WTC11 (cell line): ENCODE measurements around the gene SPRED1. TPM values are rescaled to one million over a fixed set of nuclear protein-coding genes. Genes with fewer than 3 reads are reported as not detected.

Source experiments
- ATAC-seq: fragments of 200-7000 bp; cut with Tn5 transposase; 2 replicates; pipeline ENCODE4 v1.10.0; 2021; ENCODE audit warnings: mild to moderate bottlenecking, moderate library complexity
- CTCF ChIA-PET: fragments of 300-600 bp; sonication (Branson Sonifier 250); formaldehyde crosslinking; loops from one replicate; lab custom pipeline; 2021; ENCODE audit warnings: antibody characterized with exemption; lab: Charles Lee
- POLR2A ChIA-PET: fragments of 350-600 bp; sonication (Branson Sonifier 250); formaldehyde crosslinking; loops from one replicate; lab custom pipeline; 2021; ENCODE audit warnings: antibody characterized with exemption; lab: Charles Lee
- DNase-seq: peaks from one replicate; pipeline ENCODE4 v3.0.0; 2021; ENCODE audit warnings: low spot score
- H3K27ac Mint-ChIP-seq: 2 replicates; pipeline ENCODE4 v1.8.0; 2021; ENCODE audit warnings: mixed read lengths
- H3K27me3 Mint-ChIP-seq: 2 replicates; pipeline ENCODE4 v1.8.0; 2021; ENCODE audit warnings: low read depth, mild to moderate bottlenecking, moderate library complexity, mixed read lengths
- H3K36me3 Mint-ChIP-seq: 2 replicates; pipeline ENCODE4 v1.8.0; 2021; ENCODE audit warnings: mixed read lengths
- H3K4me1 Mint-ChIP-seq: 2 replicates; pipeline ENCODE4 v1.8.0; 2022; ENCODE audit warnings: mixed read lengths
- H3K4me3 Mint-ChIP-seq: 2 replicates; pipeline ENCODE4 v1.8.0; 2021; ENCODE audit warnings: mild to moderate bottlenecking, moderate library complexity, mixed read lengths
- H3K9me3 Mint-ChIP-seq: 2 replicates; pipeline ENCODE4 v1.8.0; 2021; ENCODE audit warnings: mixed read lengths
- AR ChIP-seq: fragments of 250-450 bp; sonication (Bioruptor Pico); IDR thresholded peaks from 2 replicates; pipeline ENCODE4 v1.9.0; 2021; ENCODE audit warnings: mild to moderate bottlenecking
- ARID4B ChIP-seq: sonication (generic); formaldehyde crosslinking; IDR thresholded peaks from 2 replicates; pipeline ENCODE4 v1.8.0; 2023; ENCODE audit warnings: missing genetic modification reagents, mild to moderate bottlenecking, borderline replicate concordance
- ATF6 ChIP-seq: sonication (generic); formaldehyde crosslinking; IDR thresholded peaks from 2 replicates; pipeline ENCODE4 v1.8.1; 2023; ENCODE audit warnings: mild to moderate bottlenecking, missing genetic modification reagents
- CREM ChIP-seq: sonication (generic); formaldehyde crosslinking; IDR thresholded peaks from 2 replicates; pipeline ENCODE4 v1.8.1; 2022; ENCODE audit warnings: mild to moderate bottlenecking, missing genetic modification reagents, moderate library complexity
- ESRRA ChIP-seq: sonication (generic); formaldehyde crosslinking; IDR thresholded peaks from 2 replicates; pipeline ENCODE4 v1.8.1; 2022; ENCODE audit warnings: mild to moderate bottlenecking, missing genetic modification reagents, borderline replicate concordance
- IRF1 ChIP-seq: sonication (generic); formaldehyde crosslinking; IDR thresholded peaks from 2 replicates; pipeline ENCODE4 v1.8.0; 2023; ENCODE audit warnings: missing genetic modification reagents
- JUN ChIP-seq: sonication (generic); formaldehyde crosslinking; IDR thresholded peaks from 2 replicates; pipeline ENCODE4 v1.8.0; 2023; ENCODE audit warnings: mild to moderate bottlenecking, missing genetic modification reagents
- MAX ChIP-seq: sonication (generic); formaldehyde crosslinking; IDR thresholded peaks from 2 replicates; pipeline ENCODE4 v1.8.0; 2022; ENCODE audit warnings: mild to moderate bottlenecking, missing genetic modification reagents
- NR1H2 ChIP-seq: sonication (generic); formaldehyde crosslinking; IDR thresholded peaks from 2 replicates; pipeline ENCODE4 v1.9.0; 2021; ENCODE audit warnings: mild to moderate bottlenecking, moderate library complexity, missing genetic modification reagents
- NR3C1 ChIP-seq: sonication (generic); formaldehyde crosslinking; conservative IDR thresholded peaks from 2 replicates; pipeline ENCODE4 v1.8.1; 2023; ENCODE audit warnings: low read depth, mild to moderate bottlenecking, missing genetic modification reagents
- SMAD3 ChIP-seq: sonication (generic); formaldehyde crosslinking; IDR thresholded peaks from 2 replicates; pipeline ENCODE4 v1.8.0; 2022; ENCODE audit warnings: missing genetic modification reagents, mild to moderate bottlenecking, borderline replicate concordance
- SMAD4 ChIP-seq: sonication (generic); formaldehyde crosslinking; IDR thresholded peaks from 2 replicates; pipeline ENCODE4 v1.8.0; 2022; ENCODE audit warnings: mild to moderate bottlenecking, missing genetic modification reagents
- SOX15 ChIP-seq: fragments of 250-450 bp; sonication (Bioruptor Pico); IDR thresholded peaks from 2 replicates; pipeline ENCODE4 v1.9.0; 2021; ENCODE audit warnings: mild to moderate bottlenecking
- USF1 ChIP-seq: sonication (generic); formaldehyde crosslinking; IDR thresholded peaks from 2 replicates; pipeline ENCODE4 v1.8.0; 2022; ENCODE audit warnings: mild to moderate bottlenecking, missing genetic modification reagents
- ZNF232 ChIP-seq: sonication (generic); formaldehyde crosslinking; IDR thresholded peaks from 2 replicates; pipeline ENCODE4 v1.8.0; 2022; ENCODE audit warnings: mild to moderate bottlenecking, missing genetic modification reagents
- ZNF396 ChIP-seq: fragments of 250-450 bp; sonication (Bioruptor Pico); IDR thresholded peaks from 2 replicates; pipeline ENCODE4 v1.8.0; 2021; ENCODE audit warnings: mild to moderate bottlenecking, moderate library complexity, borderline replicate concordance
- total RNA-seq: library from RNA; stranded (reverse); gene quantifications from 3 replicates; pipeline ENCODE4 v1.2.3, GENCODE V29; 2021

Gene SPRED1
- total RNA-seq, 1 experiment from 2014 or later: 35.9 TPM

GRCh38 chr15:38374556-38374955, 121.9 kb downstream of the SPRED1 start:
- H3K27me3 Mint-ChIP-seq: no peaks in the 10 kb centered on the region
- ChIA-PET POLR2A (no interaction called here), CTCF (no interaction called here)
- peaks cover 19% of the 10 kb centered on the region for H3K4me1 Mint-ChIP-seq
- no peak for ATAC-seq
- H3K9me3 Mint-ChIP-seq: peaks cover 8% of the 10 kb centered on the region
- H3K4me3 Mint-ChIP-seq: no peak overlapping the region
- H3K27ac Mint-ChIP-seq: no peak overlapping the region
- H3K36me3 Mint-ChIP-seq: no peaks in the 10 kb centered on the region
- DNase-seq: no peak
- TF ChIP-seq AR (CRISPR knock-in tag): no peak
- no peak for TF ChIP-seq CREM (CRISPR knock-in tag)
- TF ChIP-seq ZNF396: no peak
- TF ChIP-seq ATF6 (CRISPR knock-in tag): no peak
- no peak for TF ChIP-seq NR1H2 (CRISPR knock-in tag)
- no peak for TF ChIP-seq SMAD3

GRCh38 chr15:38376081-38376480, 123.4 kb downstream of the SPRED1 start:
- no peak overlapping the region for H3K27ac Mint-ChIP-seq
- H3K27me3 Mint-ChIP-seq: no peaks in the 10 kb centered on the region
- TF ChIP-seq ZNF232 (no peak), ESRRA (CRISPR knock-in tag) (no peak), SOX15 (no peak)
- no peak for DNase-seq
- ATAC-seq: no peak
- CTCF ChIA-PET: interaction anchor here (1.3 kb wide), 1 partner anchor 64 kb away, joined by 3 read pairs; no protein-coding TSS in a partner anchor
- H3K9me3 Mint-ChIP-seq: peaks cover 10% of the 10 kb centered on the region
- POLR2A ChIA-PET: interaction anchor here (0.7 kb wide), 1 partner anchor 209 kb away, joined by 3 read pairs; no protein-coding TSS in a partner anchor
- peaks cover 13% of the 10 kb centered on the region for H3K4me1 Mint-ChIP-seq
- no peak overlapping the region for H3K4me3 Mint-ChIP-seq
- H3K36me3 Mint-ChIP-seq: no peaks in the 10 kb centered on the region

GRCh38 chr15:38377636-38378035, 125.0 kb downstream of the SPRED1 start:
- H3K4me3 Mint-ChIP-seq: no peak overlapping the region
- POLR2A ChIA-PET: no interaction called here
- CTCF ChIA-PET: interaction anchor here (1.5 kb wide), 1 partner anchor 62 kb away, joined by 4 read pairs; no protein-coding TSS in a partner anchor
- H3K4me1 Mint-ChIP-seq: peaks cover 13% of the 10 kb centered on the region
- H3K36me3 Mint-ChIP-seq: no peaks in the 10 kb centered on the region
- DNase-seq (no peak), ATAC-seq (no peak)
- no peak overlapping the region; the same call in 1 of the 2 replicates for H3K27ac Mint-ChIP-seq
- H3K9me3 Mint-ChIP-seq: peaks cover 10% of the 10 kb centered on the region
- no peaks in the 10 kb centered on the region for H3K27me3 Mint-ChIP-seq
- TF ChIP-seq MAX (CRISPR knock-in tag): no peak
- no peak for TF ChIP-seq SMAD3
- no peak for TF ChIP-seq SMAD4 (CRISPR knock-in tag)
- TF ChIP-seq NR3C1 (CRISPR knock-in tag): no peak
- no peak for TF ChIP-seq ARID4B (CRISPR knock-in tag)
- TF ChIP-seq JUN: no peak
- TF ChIP-seq IRF1 (CRISPR knock-in tag): no peak
- TF ChIP-seq USF1 (CRISPR knock-in tag): no peak
